GM21723 (cell line): ENCODE measurements around the gene LENG8.

Experiments
- ATAC-seq: cut with Tn5 transposase; IDR thresholded peaks from one replicate; pipeline ENCODE4 v1.9.1; 2021; ENCODE audit warnings: mild to moderate bottlenecking, moderate library complexity; ENCODE audit not compliant: unreplicated experiment

The LENG8 gene

GRCh38 chr19:54448774-54449700 is at the start of gene LENG8:
Gene LENG8, plus strand, starts transcription at chr19:54449199. Its CDS starts 2,146 bp downstream, at chr19:54451345.
- ATAC-seq: peak; percentile 82

DNA sequence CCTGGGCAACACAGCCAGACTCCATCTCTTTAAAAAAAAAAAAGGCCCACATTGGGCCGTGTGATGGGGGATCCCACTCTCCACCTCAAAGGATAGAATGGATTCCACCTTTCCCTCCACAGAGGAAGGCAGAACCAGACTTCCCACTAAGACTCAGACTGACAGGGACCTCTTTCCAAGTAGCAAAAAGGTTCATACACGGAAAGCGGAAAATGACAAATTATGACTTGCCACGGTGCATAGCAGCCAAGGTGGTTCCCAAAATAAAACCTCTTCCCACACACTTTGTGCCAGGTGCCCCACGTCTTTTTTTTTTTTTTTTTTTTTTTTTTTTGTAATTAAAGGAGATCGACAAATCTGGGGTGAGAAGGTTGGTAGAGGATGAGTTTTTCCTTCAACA is 48.1 kb upstream of the LENG8 start:
- no peak for ATAC-seq

DNA sequence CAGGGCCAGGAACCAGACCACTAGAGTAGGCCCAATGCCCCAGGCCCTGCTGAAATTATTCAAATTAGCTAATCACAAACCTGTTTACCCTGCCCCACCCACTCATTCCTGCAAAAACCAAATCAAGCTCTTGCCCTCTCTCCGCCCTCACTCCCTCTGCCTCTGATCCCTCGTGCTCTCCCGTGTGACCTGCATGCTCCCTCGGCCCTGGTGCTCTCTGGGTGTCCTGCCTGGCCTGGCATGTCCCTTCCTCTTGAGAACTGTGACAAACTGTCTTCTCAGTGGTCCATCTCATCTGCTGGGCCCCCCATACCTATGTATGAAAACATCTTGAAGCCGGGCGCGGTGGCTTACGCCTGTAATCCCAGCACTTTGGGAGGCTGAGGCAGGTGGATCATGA is 45.9 kb upstream of the LENG8 start:
- no peak for ATAC-seq

DNA sequence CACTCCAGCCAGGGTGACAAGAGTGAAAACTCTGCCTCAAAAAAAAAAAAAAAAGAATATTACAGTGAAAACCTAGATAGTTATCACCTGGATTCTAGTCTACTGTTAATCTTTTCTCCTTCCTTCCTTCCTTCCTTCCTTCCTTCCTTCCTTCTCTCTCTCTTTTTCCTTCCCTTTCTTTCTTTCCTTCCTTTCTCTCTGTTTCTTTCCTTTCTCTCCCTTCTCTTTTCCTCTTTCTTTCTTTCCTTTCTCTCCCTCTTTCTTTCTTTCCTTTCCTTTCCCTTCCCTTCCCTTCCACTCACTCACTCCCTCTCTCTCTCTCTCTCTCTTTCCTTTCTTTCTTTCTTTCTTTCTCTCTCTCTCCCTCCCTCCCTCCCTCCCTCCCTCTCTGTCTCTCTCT is 43.4 kb upstream of the LENG8 start:
- no peak for ATAC-seq

GRCh38 chr19:54407780-54408179 is 41.2 kb upstream of the LENG8 start:
- no peak for ATAC-seq

DNA sequence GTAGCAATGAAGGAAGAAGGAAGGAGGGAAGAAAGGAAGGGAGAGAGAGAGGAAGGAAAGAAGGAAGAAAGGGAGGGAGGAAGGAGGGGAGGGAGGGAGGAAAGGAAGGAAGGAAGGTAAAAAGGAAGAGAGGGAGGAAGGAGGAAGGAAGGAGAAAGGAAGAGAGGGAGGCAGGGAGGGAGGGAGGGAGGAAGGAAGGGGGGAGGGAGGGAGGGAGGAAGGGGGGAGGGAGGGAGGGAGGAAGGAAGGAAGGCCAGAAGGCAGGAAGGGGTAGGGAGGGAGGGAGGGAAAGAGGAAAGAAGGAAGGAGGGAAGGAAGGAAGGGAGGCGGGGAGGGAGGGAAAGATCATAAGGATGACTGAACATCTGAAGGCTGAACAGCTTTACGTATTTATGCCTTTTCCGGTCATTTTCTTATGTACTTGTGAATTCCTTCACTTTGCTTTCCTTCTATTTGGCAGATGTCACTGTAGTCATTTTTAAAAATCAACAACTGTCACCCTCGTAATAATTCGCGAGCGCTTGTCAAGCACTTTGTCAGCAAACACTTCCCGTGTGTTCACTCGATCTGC is 40.5 kb upstream of the LENG8 start:
- no peak for ATAC-seq

- no peak for ATAC-seq
Measured at GRCh38 chr19:54411033-54411432, 38.0 kb upstream of the LENG8 start.

- no peak for ATAC-seq
Measured at GRCh38 chr19:54412877-54413276, 36.1 kb upstream of the LENG8 start.

DNA sequence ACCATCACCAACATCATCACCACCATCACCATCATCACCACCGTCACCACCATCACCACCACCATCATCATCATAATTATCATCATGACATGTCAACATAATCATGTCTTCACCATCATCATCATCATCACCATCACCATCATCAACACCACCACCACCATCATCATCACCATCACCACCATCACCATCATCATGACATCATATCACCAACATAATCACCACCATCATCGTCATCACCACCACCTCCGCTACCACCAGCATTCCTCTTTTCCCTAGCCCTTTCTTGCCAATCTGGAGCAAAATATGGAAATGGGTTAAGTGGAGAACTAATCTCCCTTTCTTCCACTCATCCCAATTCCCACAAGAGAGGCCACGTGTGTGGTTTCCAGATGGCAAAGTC is 34.8 kb upstream of the LENG8 start:
- ATAC-seq: no peak

DNA sequence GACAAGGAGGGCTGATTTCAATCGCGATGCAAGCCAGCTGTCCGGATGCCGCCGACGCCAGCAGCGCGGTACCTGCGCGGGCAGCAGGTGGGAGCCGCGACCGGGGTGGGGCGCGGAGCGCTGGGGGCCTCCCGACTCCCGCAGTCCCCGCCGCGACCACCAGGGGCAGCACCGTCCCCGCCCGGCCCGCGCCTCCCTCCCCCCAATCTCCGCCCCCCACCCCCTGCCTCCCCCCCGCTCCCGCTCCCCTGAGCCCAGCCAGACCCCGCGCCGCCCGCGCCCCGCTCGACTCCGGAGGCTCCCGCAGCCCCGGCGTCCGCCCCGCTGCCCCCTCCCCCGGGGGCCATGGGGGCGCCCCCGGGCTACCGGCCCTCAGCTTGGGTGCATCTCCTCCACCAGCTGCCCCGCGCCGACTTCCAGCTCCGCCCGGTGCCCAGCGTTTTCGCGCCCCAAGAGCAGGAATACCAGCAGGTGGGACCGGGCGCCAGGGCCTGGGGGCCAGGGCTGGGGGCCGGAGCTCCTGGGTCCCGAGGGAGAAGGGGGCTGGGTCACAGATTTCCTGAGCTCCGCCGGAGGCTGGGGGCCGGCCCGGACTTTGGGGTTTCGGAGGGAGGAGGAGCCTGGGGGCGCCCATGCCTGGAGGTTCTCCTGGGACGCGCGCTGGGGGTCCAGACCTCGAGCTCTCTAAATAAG is 33.6 kb upstream of the LENG8 start, which contains the start of gene TTYH1:
Gene TTYH1, plus strand, starts transcription at position 257 of the 693 bp plus-strand sequence. Its CDS starts 89 bp downstream, at position 346.
- ATAC-seq: no peak

DNA sequence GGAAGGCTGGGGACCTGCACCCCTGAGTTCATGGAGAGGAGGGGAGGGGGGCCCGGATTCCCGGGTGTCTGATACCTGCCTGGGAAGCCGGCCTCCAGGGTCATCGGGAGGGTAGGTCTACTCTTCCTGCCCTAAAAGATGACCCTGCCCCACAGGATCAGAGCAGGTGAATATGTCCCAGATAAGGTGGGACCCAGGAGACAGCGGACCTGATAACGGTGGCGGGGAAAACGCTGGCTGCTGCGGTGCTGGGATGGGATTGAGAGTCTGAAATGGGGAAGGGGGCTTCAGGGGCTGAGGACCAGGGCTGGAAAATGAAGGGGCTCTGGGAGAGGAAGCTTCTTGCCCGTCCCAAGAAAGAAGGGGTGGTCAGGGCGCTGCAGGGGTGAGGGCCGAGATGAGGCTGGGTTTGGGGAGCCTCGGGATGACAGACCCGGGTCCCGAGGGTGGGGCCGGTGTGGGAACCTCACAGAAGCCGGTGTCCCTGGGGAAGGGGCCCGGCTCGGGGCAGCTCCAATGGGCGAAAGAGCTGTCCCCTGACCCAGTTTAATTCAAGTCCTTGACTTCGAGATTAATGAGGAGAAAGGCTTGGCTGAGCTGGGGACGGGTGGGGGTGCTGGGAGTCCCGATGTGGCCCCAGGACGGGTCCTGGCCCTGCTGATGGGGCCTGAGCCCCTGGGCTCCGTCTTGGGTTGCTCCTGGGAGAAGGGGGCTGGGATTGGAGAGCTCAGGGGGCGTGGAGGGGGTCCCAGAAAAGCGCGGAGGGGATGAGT is 32.9 kb upstream of the LENG8 start:
- ATAC-seq: no peak

GRCh38 chr19:54416695-54417491 is 32.1 kb upstream of the LENG8 start:
- ATAC-seq: no peak

GRCh38 chr19:54418030-54418929 is 30.7 kb upstream of the LENG8 start:
- ATAC-seq: no peak

DNA sequence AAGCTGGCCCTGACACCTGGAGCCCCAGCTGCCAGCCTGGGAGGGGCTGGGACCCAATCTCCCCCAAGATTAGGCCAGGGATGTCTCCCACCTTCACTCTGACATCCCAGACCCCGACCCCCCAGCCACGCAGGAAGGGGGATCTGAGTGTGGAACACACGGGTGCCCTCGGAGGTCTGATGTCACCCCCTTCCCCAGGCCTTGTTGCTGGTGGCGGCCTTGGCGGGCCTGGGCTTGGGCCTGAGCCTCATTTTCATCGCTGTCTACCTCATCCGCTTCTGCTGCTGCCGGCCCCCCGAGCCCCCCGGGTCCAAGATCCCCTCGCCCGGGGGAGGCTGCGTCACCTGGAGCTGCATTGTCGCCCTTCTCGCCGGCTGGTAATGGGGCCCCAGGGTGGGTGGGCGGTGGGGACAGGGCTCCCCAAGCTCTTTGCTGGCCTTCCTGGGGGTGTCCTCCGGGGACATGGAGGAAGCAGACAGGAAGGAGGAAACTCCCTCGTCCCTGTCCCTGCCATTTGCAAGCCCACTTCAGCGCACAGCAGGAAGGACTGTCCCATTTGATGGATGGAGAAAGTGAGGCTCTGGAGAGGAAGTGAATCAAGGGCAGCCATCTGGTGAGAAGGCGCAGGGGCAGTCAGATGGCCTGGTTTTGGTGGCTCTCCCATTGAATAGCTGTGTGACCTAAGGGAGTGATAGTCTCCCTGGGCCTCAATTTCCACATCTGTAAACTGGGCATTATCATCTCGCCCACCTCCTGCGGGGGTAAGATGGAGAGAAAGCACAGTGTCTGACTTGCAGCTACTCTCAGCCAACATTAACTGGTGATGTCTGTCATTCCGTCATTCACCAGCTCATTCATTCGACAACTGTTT is 29.8 kb upstream of the LENG8 start:
- ATAC-seq: no peak

DNA sequence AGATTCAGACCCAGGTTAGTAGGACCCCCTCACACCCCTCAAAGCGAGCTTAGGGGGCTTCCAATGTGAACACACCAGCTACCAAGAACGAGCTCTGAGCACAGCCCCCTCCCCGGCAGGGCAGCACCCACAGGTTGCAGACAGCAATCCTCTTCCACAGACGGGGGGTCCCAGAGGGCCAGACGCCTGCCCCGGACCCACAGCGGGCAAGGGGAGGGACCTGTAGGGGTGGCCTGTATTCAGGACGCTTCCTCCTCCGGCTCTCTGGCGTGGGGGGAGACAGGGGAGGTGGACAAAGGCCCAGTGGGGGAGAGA is 29.0 kb upstream of the LENG8 start:
- ATAC-seq: no peak

DNA sequence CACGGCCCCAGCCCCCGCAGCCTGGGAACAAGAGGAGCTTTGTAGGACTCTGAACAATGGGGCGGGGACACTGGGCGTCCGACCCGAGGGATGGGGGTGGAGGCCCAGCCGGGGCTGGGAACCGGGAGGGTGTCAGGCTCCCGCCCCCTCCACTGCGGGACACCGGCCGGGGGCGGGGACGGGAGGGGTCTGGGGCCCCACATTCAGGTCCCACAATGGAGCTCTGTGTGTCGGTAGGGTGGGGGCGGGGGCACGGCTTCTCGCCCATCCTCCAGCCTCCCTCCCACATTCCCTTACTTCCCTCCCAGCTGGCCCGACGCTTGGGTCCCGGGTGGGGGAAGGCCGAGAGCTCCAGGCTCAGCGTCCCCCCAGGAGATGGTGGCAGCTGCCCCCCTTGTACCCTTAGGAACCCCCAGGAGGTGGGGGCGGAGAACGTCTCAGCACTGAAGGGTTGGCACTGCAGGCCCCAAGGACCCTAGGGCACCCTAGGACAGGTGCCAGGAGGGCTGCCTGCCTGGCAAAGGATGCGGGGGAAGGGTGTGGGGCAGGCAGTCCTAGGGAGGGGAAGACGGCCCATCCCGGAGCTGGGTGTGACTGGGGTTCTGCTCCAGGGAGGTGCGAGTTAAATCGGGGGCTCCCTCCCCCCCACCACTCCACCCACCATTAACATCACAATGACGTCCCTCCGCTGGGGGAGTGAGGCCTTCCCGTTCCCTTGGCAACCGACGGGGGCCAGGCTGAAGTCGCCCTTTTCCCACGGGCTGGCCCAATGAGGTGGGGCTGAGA is 28.4 kb upstream of the LENG8 start:
- ATAC-seq: no peak

DNA sequence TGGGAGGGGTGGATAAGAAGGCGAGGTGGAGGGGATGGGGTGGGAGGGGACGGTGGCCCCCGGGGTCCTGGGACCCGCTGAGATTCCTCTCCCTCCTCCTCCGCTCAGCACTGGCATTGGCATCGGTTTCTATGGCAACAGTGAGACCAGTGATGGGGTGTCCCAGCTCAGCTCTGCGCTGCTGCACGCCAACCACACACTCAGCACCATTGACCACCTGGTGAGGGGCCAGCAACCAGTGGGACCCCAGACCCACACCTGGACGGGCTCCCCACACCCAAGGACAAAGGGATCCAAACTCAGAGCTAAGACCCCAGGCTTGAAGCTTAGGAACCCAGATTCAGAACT is 27.9 kb upstream of the LENG8 start:
- ATAC-seq: no peak

DNA sequence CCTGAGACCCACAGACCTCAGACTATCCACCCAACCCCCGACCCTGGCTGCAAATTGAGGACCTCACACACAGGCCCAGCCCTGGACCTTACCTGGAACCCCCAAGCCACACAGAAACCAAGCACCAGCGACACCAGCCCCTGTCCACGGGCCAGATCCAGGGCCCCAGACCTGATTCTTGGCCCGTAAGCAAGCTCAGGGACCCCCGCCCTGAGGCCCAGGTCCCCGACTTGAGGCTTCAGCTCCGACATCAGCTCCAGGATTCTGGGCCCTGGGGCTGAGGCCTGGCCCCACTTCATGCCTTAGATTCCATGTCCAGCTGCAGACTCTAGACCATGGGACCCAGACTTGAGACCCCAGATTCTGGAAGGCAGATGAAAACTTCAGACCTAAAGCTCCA is 27.5 kb upstream of the LENG8 start:
- ATAC-seq: no peak
